IMR-90 (cell line): ENCODE data around the gene INO80B. TPM values are rescaled to one million over a fixed set of nuclear protein-coding genes. Genes with fewer than 3 reads are reported as not detected.

Source experiments
- ATAC-seq: fragments of 200-7000 bp; cut with Tn5 transposase; 2 replicates; pipeline ENCODE4 v1.9.1; 2020; ENCODE audit warnings: low read depth, mild to moderate bottlenecking, moderate library complexity
- BruUV-seq: library from RNA; stranded (reverse); fragments of 400-500 nt; replicated peaks from 2 replicates; lab custom pipeline; 2021; lab: Mats Ljungman, UMichigan
- CTCF ChIA-PET: fragments of 300-600 bp; formaldehyde crosslinking; extraction: SDS; loops from one replicate; lab custom pipeline; 2021; ENCODE audit warnings: antibody characterized with exemption; lab: Yijun Ruan, JAX
- POLR2A ChIA-PET: fragments of 300-600 bp; sonication (Branson Sonifier 250); formaldehyde crosslinking; loops from one replicate; lab custom pipeline; 2022; ENCODE audit warnings: antibody characterized with exemption; ENCODE audit not compliant: unreplicated experiment; lab: Charles Lee
- DNase-seq: peaks from one replicate; pipeline ENCODE4 v3.0.0; 2013
- H2AFZ ChIP-seq: replicated peaks from 2 replicates; pipeline ENCODE3; 2013; ENCODE audit warnings: low read length, mild to moderate bottlenecking; ENCODE audit not compliant: poor library complexity
- H2AK5ac ChIP-seq: 2 replicates; pipeline ENCODE4 v1.6.1; 2013; ENCODE audit warnings: low read depth, low read length, inconsistent platforms
- H2AK9ac ChIP-seq: replicated peaks from 2 replicates; pipeline ENCODE3; 2013; ENCODE audit warnings: mild to moderate bottlenecking, low read depth, low read length, moderate library complexity; ENCODE audit not compliant: poor library complexity
- H2BK120ac ChIP-seq: 2 replicates; pipeline ENCODE4 v1.6.1; 2013; ENCODE audit warnings: low read depth, low read length, inconsistent platforms
- H2BK15ac ChIP-seq: 3 replicates; pipeline ENCODE4 v1.6.1; 2013; ENCODE audit warnings: low read depth, low read length, inconsistent platforms
- H2BK20ac ChIP-seq: 2 replicates; pipeline ENCODE4 v1.6.1; 2013; ENCODE audit warnings: low read depth, mild to moderate bottlenecking, inconsistent platforms, low read length, moderate library complexity
- H2BK5ac ChIP-seq: 2 replicates; pipeline ENCODE4 v1.6.1; 2013; ENCODE audit warnings: mild to moderate bottlenecking, low read depth, low read length, inconsistent platforms; ENCODE audit not compliant: poor library complexity, severe bottlenecking
- H3K14ac ChIP-seq: replicated peaks from 2 replicates; pipeline ENCODE4 v1.6.1; 2013; ENCODE audit warnings: low read depth, low read length, inconsistent platforms
- H3K18ac ChIP-seq: 2 replicates; pipeline ENCODE4 v1.6.1; 2013; ENCODE audit warnings: low read depth, low read length, control low read depth
- H3K23ac ChIP-seq: 2 replicates; pipeline ENCODE4 v1.6.1; 2013; ENCODE audit warnings: low read depth, low read length, inconsistent platforms
- H3K27ac ChIP-seq: 2 replicates; pipeline ENCODE4 v1.5.1; 2013; ENCODE audit warnings: mild to moderate bottlenecking, control low read depth, low read length; ENCODE audit not compliant: insufficient read depth
- H3K27me3 ChIP-seq: 2 replicates; pipeline ENCODE4 v1.6.1; 2013; ENCODE audit warnings: low read length; ENCODE audit not compliant: control insufficient read depth, insufficient read depth
- H3K36me3 ChIP-seq: 2 replicates; pipeline ENCODE4 v1.6.1; 2013; ENCODE audit warnings: low read length, mixed read lengths; ENCODE audit not compliant: control insufficient read depth, insufficient read depth
- H3K4ac ChIP-seq: 2 replicates; pipeline ENCODE4 v1.6.1; 2013; ENCODE audit warnings: low read depth, low read length, inconsistent platforms
- H3K4me1 ChIP-seq: 2 replicates; pipeline ENCODE4 v1.6.1; 2013; ENCODE audit warnings: low read length, mixed read lengths; ENCODE audit not compliant: control insufficient read depth, insufficient read depth
- H3K4me2 ChIP-seq: 2 replicates; pipeline ENCODE4 v1.6.1; 2013; ENCODE audit warnings: low read depth, mild to moderate bottlenecking, control low read depth, low read length, moderate library complexity
- H3K4me3 ChIP-seq: 2 replicates; pipeline ENCODE4 v1.5.1; 2013; ENCODE audit warnings: low read depth, mild to moderate bottlenecking, control low read depth, low read length, moderate library complexity; ENCODE audit not compliant: insufficient read depth
- H3K56ac ChIP-seq: 2 replicates; pipeline ENCODE4 v1.6.1; 2013; ENCODE audit warnings: low read length, inconsistent platforms; ENCODE audit not compliant: insufficient read depth; ENCODE audit errors: extremely low read depth
- H3K79me1 ChIP-seq, 2 experiments: 2 replicates each; pipeline ENCODE4 v1.6.1; 2013; ENCODE audit warnings: low read length in 2 of 2, inconsistent platforms in 1 of 2, low read depth in 1 of 2
- H3K9ac ChIP-seq: 2 replicates; pipeline ENCODE4 v1.6.1; 2013; ENCODE audit warnings: low read depth, low read length, control low read depth
- H3K9me1 ChIP-seq: 2 replicates; pipeline ENCODE4 v1.6.1; 2013; ENCODE audit warnings: low read length, inconsistent platforms; ENCODE audit not compliant: insufficient read depth
- H3K9me3 ChIP-seq: 2 replicates; pipeline ENCODE4 v1.6.1; 2013; ENCODE audit warnings: low read length; ENCODE audit not compliant: control insufficient read depth, insufficient read depth
- H4K20me1 ChIP-seq: 2 replicates; pipeline ENCODE4 v1.6.1; 2013; ENCODE audit warnings: low read length, inconsistent platforms; ENCODE audit not compliant: insufficient read depth
- H4K5ac ChIP-seq: 2 replicates; pipeline ENCODE4 v1.6.1; 2013; ENCODE audit warnings: mild to moderate bottlenecking, low read depth, low read length, control low read depth
- H4K8ac ChIP-seq, 2 experiments: 2 replicates each; pipeline ENCODE4 v1.6.1; 2013; ENCODE audit warnings: low read depth in 2 of 2, low read length in 2 of 2, control low read depth in 1 of 2, inconsistent platforms in 1 of 2
- H4K91ac ChIP-seq: 2 replicates; pipeline ENCODE4 v1.6.1; 2013; ENCODE audit warnings: low read depth, low read length, inconsistent platforms; ENCODE audit not compliant: insufficient read depth
- BHLHE40 ChIP-seq: fragments of 150-350 bp; IDR thresholded peaks from 2 replicates; pipeline ENCODE4 v1.6.1; 2016; ENCODE audit warnings: mild to moderate bottlenecking, low read depth, low read length
- CEBPB ChIP-seq: IDR thresholded peaks from 2 replicates; pipeline ENCODE4 v1.6.1; 2012; ENCODE audit warnings: low read depth, low read length, improper control_type of control experiment
- CHD1 ChIP-seq: IDR thresholded peaks from 2 replicates; pipeline ENCODE4 v1.6.1; 2012; ENCODE audit warnings: low read depth, low read length, improper control_type of control experiment
- FOS ChIP-seq: fragments of 150-350 bp; IDR thresholded peaks from 2 replicates; pipeline ENCODE4 v1.6.1; 2016; ENCODE audit warnings: low read depth, low read length
- MAFK ChIP-seq: IDR thresholded peaks from 2 replicates; pipeline ENCODE4 v1.6.1; 2012; ENCODE audit warnings: low read depth, low read length, improper control_type of control experiment
- MAZ ChIP-seq: IDR thresholded peaks from 2 replicates; pipeline ENCODE4 v1.6.1; 2012; ENCODE audit warnings: low read depth, mild to moderate bottlenecking, low read length, improper control_type of control experiment, moderate library complexity, borderline replicate concordance
- MXI1 ChIP-seq: IDR thresholded peaks from 2 replicates; pipeline ENCODE4 v1.6.1; 2012; ENCODE audit warnings: low read depth, mild to moderate bottlenecking, low read length, moderate library complexity, borderline replicate concordance
- NFE2L2 ChIP-seq: fragments of 150-350 bp; IDR thresholded peaks from 2 replicates; pipeline ENCODE4 v1.6.1; 2016; ENCODE audit warnings: low read depth, mild to moderate bottlenecking, low read length
- POLR2A ChIP-seq: IDR thresholded peaks from 2 replicates; pipeline ENCODE4 v1.6.1; 2012; ENCODE audit warnings: mild to moderate bottlenecking, low read depth, low read length
- RAD21 ChIP-seq: IDR thresholded peaks from 2 replicates; pipeline ENCODE4 v1.6.1; 2012; ENCODE audit warnings: low read length, improper control_type of control experiment
- RCOR1 ChIP-seq: IDR thresholded peaks from 2 replicates; pipeline ENCODE4 v1.6.1; 2012; ENCODE audit warnings: mild to moderate bottlenecking, low read length, improper control_type of control experiment; ENCODE audit not compliant: insufficient replicate concordance
- RFX5 ChIP-seq: IDR thresholded peaks from 2 replicates; pipeline ENCODE4 v1.8.0; 2012; ENCODE audit warnings: low read depth, mild to moderate bottlenecking, low read length, moderate library complexity
- SMC3 ChIP-seq: fragments of 150-350 bp; IDR thresholded peaks from 2 replicates; pipeline ENCODE4 v1.6.1; 2016; ENCODE audit warnings: low read depth, mild to moderate bottlenecking, antibody characterized with exemption, low read length, moderate library complexity
- WGBS, 2 experiments: methylation state at CpG; one replicate each; pipeline versions ENCODE4 v1.1.5 to v1.1.7; 2013; ENCODE audit warnings: missing lambda C conversion rate in 2 of 2; ENCODE audit not compliant: insufficient read length in 1 of 2; ENCODE audit errors: extremely low coverage in 2 of 2; 5-methylcytosine and 5-hydroxymethylcytosine counted together
- dilution Hi-C: fragments of 300-500 bp; cut with HindIII; formaldehyde crosslinking; loops from one replicate; pipeline ENCODE4 v1.14.3; 2018; ENCODE audit warnings: low sequenced_read_pairs; ENCODE audit not compliant: unreplicated experiment
- in situ Hi-C: fragments of 300-500 bp; cut with MboI; formaldehyde crosslinking; loops from 3 replicates; pipeline ENCODE4 v1.14.3; 2019; ENCODE audit warnings: low sequenced_read_pairs, inconsistent platforms, mixed read lengths
- intact Hi-C: fragments of 100-400 bp; cut with micrococcal nuclease; formaldehyde crosslinking; loops from 2 replicates; pipeline ENCODE4 v1.10.0; 2022
- polyA plus RNA-seq, 3 experiments: library from polyadenylated mRNA; depleted of rRNA; stranded (reverse); fragments of >200 nt; gene quantifications; 2 replicates each; pipeline ENCODE4 v1.2.3, GENCODE V29; 2012; ENCODE audit warnings: low replicate concordance in 1 of 3
- total RNA-seq: library from RNA; depleted of rRNA; stranded (reverse); fragments of >200 nt; gene quantifications from 2 replicates; pipeline ENCODE4 v1.2.3, GENCODE V29; 2012
- TF ChIP-seq, protein P1 (sequence below): fragments of 150-350 bp; IDR thresholded peaks from 2 replicates; pipeline ENCODE4 v1.6.1; 2017; ENCODE audit warnings: mild to moderate bottlenecking, antibody characterized with exemption, low read length, low read depth
- TF ChIP-seq, protein P2 (sequence below): fragments of 150-350 bp; IDR thresholded peaks from 2 replicates; pipeline ENCODE4 v1.6.1; 2016; ENCODE audit warnings: low read depth, mild to moderate bottlenecking, low read length, moderate library complexity, borderline replicate concordance

The INO80B gene
- total and polyA plus RNA-seq, 2 of the 4 experiments (the other 2 are of a cell fraction): 4.5 to 10.5 TPM

DNA sequence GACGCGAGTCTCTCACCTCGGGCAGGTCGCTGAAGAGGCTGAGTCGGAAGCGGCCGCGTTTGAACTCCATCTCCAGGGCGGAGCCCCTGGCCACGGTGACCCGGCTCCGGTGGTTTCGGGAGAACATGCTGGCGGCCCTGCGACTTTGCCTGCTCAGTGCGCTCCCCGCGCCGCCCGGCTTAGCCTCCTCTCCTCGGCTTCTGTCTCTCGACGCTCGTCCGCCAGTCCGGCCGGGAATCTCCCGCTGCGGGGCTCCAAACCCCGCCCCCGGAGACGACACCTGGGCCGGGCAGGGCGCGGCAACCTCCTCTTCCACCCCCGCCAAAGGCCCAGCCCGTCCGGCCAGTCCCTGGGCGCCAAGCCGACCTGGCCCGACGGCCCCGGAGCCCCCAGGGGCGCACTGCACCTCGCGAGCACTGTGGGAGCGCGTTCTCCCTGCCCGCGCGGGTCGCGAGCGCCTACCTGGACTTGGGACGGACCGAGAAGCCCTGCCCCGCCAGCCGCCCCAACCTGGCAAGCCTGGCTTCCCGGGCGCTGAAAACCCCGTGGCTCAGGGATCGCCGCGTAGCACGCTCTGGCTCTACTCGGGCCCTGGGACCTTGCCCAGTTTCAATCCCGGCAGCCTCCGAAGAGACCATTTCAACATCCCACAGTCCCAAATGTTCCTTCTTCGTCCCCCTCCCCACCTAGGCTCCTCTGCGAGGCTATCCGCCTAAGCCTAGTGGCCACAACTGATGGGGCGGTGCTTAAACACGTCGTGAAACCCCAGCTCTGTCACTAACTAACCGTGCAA lies 13.0 kb upstream of the INO80B start, which contains the start of gene RTKN:
Gene RTKN, minus strand, starts transcription at position 248 of the 793 bp plus-strand sequence. Its CDS starts 121 bp downstream, at position 127.
- peaks cover 5% of the 10 kb centered on the region; the same call in 1 of the 2 replicates for H3K27me3 ChIP-seq
- no peak within 1 kb of the TSS; the same call in 1 of the 2 replicates for H3K56ac ChIP-seq
- H3K36me3 ChIP-seq: no peaks in the 10 kb centered on the region
- peak within 1 kb of the TSS; percentile 70; the same call in 1 of the 3 replicates for H2BK15ac ChIP-seq
- H3K9ac ChIP-seq: peak within 1 kb of the TSS; percentile 55
- intact Hi-C loops: no loop called here
- ChIA-PET CTCF (no interaction called here), POLR2A (no interaction called here)
- H3K4me2 ChIP-seq: peak within 1 kb of the TSS; percentile 54
- H3K9me3 ChIP-seq: no peaks in the 10 kb centered on the region
- peak within 1 kb of the TSS; percentile 82 for H3K4ac ChIP-seq
- in situ Hi-C loops: no loop called here
- peaks cover 21% of the 10 kb centered on the region for H3K9me1 ChIP-seq
- peak within 1 kb of the TSS; percentile 86 for H4K5ac ChIP-seq
- peak within 1 kb of the TSS; percentile 73 for H4K91ac ChIP-seq
- H2BK120ac ChIP-seq: peak within 1 kb of the TSS; percentile 55
- WGBS, 2 experiments: 47% methylated on average over 33 of the region's 75 CpGs; no CpG with 5 or more reads in 1 of the 2 experiments
- H3K18ac ChIP-seq: peak within 1 kb of the TSS; percentile 29
- peak within 1 kb of the TSS; percentile 94 for H2AFZ ChIP-seq
- DNase-seq (no peak), ATAC-seq (no peak)
- H2AK5ac ChIP-seq: peak within 1 kb of the TSS; percentile 92
- H4K20me1 ChIP-seq: 0 out of 2 replicates have a peak, but pooled peaks cover 3% of the 10 kb centered on the region
- peaks cover 19% of the 10 kb centered on the region for H3K4me1 ChIP-seq
- H2AK9ac ChIP-seq: peak within 1 kb of the TSS; percentile 81
- peaks cover 18 to 33% of the 10 kb centered on the region in 2 experiments for H3K79me1 ChIP-seq
- H3K27ac ChIP-seq: peak within 1 kb of the TSS; percentile 70; the same call in 1 of the 2 replicates
- no peak within 1 kb of the TSS for H2BK20ac ChIP-seq
- no peak within 1 kb of the TSS for H3K4me3 ChIP-seq
- H3K14ac ChIP-seq: peak within 1 kb of the TSS; percentile 66; the same call in 1 of the 2 replicates
- BruUV-seq: no TSS peak
- dilution Hi-C loops: no loop called here
- H2BK5ac ChIP-seq: peak within 1 kb of the TSS; percentile 59
- H3K23ac ChIP-seq: peak within 1 kb of the TSS; percentile 28; the same call in 1 of the 2 replicates
- peak within 1 kb of the TSS; percentile 87 to 98 for H4K8ac ChIP-seq
- no peak for TF ChIP-seq CHD1
- no peak for TF ChIP-seq CEBPB
- TF ChIP-seq POLR2A: no peak
- TF ChIP-seq RAD21: no peak
- no peak for TF ChIP-seq RCOR1
- no peak for TF ChIP-seq MXI1
- no peak for TF ChIP-seq FOS
- TF ChIP-seq, protein P1, sequence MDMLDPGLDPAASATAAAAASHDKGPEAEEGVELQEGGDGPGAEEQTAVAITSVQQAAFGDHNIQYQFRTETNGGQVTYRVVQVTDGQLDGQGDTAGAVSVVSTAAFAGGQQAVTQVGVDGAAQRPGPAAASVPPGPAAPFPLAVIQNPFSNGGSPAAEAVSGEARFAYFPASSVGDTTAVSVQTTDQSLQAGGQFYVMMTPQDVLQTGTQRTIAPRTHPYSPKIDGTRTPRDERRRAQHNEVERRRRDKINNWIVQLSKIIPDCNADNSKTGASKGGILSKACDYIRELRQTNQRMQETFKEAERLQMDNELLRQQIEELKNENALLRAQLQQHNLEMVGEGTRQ: no peak
- TF ChIP-seq BHLHE40: no peak
- TF ChIP-seq RFX5: no peak
- TF ChIP-seq SMC3: no peak
- TF ChIP-seq, protein P2, sequence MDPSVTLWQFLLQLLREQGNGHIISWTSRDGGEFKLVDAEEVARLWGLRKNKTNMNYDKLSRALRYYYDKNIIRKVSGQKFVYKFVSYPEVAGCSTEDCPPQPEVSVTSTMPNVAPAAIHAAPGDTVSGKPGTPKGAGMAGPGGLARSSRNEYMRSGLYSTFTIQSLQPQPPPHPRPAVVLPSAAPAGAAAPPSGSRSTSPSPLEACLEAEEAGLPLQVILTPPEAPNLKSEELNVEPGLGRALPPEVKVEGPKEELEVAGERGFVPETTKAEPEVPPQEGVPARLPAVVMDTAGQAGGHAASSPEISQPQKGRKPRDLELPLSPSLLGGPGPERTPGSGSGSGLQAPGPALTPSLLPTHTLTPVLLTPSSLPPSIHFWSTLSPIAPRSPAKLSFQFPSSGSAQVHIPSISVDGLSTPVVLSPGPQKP: no peak
- no peak for TF ChIP-seq NFE2L2
- TF ChIP-seq MAZ: no peak
- TF ChIP-seq MAFK: no peak
